Measurements from ENCODE around the gene MRPL42. TPM values are rescaled to one million over a fixed set of nuclear protein-coding genes. Genes with fewer than 3 reads are reported as not detected.

Gene MRPL42
- total RNA-seq, 2 donors from 2014 or later = 91.1 to 131 TPM

DNA sequence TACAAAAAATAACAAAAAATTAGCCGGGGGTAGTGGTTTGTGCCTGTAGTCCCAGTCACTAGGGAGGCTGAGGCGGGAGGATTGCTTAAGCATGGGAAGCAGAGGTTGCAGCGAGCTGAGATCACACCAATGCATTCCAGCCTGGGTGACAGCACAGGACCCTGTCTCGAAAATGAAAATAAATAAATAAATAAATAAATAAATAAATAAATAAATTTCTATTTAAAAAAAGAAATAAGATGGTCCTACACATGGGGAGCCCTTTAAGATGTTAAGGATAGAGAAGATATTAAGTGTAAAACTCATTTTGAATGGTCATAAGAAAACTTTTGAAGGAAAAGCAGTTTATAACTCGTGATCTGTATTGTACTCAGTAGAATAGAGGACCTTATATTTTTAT, 8.2 kb upstream of the MRPL42 start:
- Mint-ChIP-seq H3K4me1 (no peaks in the 10 kb centered on the region), H3K36me3 (ENCODE audit: low read depth) (no peaks in the 10 kb centered on the region), H3K4me3 (no peak overlapping the region), H3K9me3 (no peaks in the 10 kb centered on the region), H3K27ac (no peak overlapping the region), H3K27me3 (ENCODE audit: insufficient read depth) (no peaks in the 10 kb centered on the region)
- Histone ChIP-seq H3K27me3 (ENCODE audit: control insufficient read depth, insufficient read depth, low read length, poor library complexity, severe bottlenecking) (no peaks in the 10 kb centered on the region), H3K9me3 (ENCODE audit: control insufficient read depth, low read length) (no peaks in the 10 kb centered on the region), H3K4me3 (ENCODE audit: low read length) (no peak overlapping the region), H3K9ac (ENCODE audit: extremely low read depth, low read length, poor library complexity, severe bottlenecking) (no peak overlapping the region), H3K27ac (ENCODE audit: low read depth, low read length) (no peak overlapping the region), H3K36me3 (ENCODE audit: control insufficient read depth, insufficient read depth, low read length) (no peaks in the 10 kb centered on the region), H3K4me1 (ENCODE audit: control insufficient read depth, insufficient read depth, low read length) (no peaks in the 10 kb centered on the region)
- TF ChIP-seq, protein P1, sequence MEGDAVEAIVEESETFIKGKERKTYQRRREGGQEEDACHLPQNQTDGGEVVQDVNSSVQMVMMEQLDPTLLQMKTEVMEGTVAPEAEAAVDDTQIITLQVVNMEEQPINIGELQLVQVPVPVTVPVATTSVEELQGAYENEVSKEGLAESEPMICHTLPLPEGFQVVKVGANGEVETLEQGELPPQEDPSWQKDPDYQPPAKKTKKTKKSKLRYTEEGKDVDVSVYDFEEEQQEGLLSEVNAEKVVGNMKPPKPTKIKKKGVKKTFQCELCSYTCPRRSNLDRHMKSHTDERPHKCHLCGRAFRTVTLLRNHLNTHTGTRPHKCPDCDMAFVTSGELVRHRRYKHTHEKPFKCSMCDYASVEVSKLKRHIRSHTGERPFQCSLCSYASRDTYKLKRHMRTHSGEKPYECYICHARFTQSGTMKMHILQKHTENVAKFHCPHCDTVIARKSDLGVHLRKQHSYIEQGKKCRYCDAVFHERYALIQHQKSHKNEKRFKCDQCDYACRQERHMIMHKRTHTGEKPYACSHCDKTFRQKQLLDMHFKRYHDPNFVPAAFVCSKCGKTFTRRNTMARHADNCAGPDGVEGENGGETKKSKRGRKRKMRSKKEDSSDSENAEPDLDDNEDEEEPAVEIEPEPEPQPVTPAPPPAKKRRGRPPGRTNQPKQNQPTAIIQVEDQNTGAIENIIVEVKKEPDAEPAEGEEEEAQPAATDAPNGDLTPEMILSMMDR (conservative IDR thresholded peaks at IDR 0.05) = no peak
- DNase-seq = no peak
- WGBS, 2 experiments (ENCODE audit: insufficient coverage in 1 of 2, insufficient read length in 1 of 2) = 94 to 100% methylated on average over 1 to 3 of the region's 5 CpGs

DNA sequence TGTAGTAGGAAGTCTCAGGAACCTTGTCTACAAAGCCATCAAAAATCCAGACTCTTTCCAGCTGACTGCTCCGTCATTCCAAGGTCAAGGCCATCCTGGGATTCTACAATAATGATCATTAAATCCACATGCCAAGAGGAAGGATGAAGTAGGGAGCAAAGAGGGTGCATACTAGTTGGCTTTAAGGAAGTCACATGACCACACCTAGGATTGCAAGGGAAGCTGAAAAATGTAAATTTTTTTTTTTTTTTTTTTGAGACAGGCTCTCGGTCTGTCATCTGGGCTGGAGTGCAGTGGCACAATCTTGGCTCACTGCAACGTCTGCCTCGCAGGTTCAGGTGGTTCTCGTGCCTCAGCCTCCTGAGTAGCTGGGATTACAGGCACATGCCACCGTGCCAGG, 7.3 kb upstream of the MRPL42 start:
- no peak for DNase-seq
- no peaks in the 10 kb centered on the region for H3K36me3 Mint-ChIP-seq (ENCODE audit: low read depth)
- 77 to 93% methylated on average over 3 to 6 of the region's 6 CpGs for WGBS, 2 experiments (ENCODE audit: insufficient coverage in 1 of 2, insufficient read length in 1 of 2)
- no peaks in the 10 kb centered on the region for H3K4me1 Mint-ChIP-seq
- Histone ChIP-seq H3K9me3 (ENCODE audit: control insufficient read depth, low read length) (no peaks in the 10 kb centered on the region), H3K36me3 (ENCODE audit: control insufficient read depth, insufficient read depth, low read length) (no peaks in the 10 kb centered on the region), H3K4me1 (ENCODE audit: control insufficient read depth, insufficient read depth, low read length) (no peaks in the 10 kb centered on the region), H3K9ac (ENCODE audit: extremely low read depth, low read length, poor library complexity, severe bottlenecking) (no peak overlapping the region), H3K27me3 (ENCODE audit: control insufficient read depth, insufficient read depth, low read length, poor library complexity, severe bottlenecking) (no peaks in the 10 kb centered on the region), H3K27ac (ENCODE audit: low read depth, low read length) (no peak overlapping the region), H3K4me3 (ENCODE audit: low read length) (no peak overlapping the region)
- H3K4me3 Mint-ChIP-seq = no peak overlapping the region
- H3K27ac Mint-ChIP-seq = no peak overlapping the region
- H3K27me3 Mint-ChIP-seq (ENCODE audit: insufficient read depth) = no peaks in the 10 kb centered on the region
- no peaks in the 10 kb centered on the region for H3K9me3 Mint-ChIP-seq
- TF ChIP-seq, protein P1 (conservative IDR thresholded peaks at IDR 0.05) = no peak

DNA sequence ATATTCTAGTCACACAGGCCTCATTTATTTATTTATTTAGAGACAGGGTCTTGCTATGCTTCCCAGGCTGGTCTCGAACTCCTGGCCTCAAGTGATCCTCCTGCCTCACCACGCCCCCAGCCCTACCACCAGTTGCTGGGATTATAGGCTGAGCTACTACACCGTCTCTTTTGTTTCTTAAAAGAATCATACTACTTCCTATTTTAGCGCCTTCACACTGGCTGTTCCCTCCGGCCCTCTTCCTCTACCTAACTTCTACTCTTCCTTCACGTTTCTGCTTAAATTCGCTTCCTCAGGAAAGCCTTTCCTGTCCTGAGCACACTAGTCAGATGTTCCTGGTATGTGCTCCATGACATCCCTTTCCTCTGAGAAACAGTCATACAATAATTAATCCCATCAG, 6.4 kb upstream of the MRPL42 start:
- Mint-ChIP-seq H3K27me3 (ENCODE audit: insufficient read depth) (no peaks in the 10 kb centered on the region), H3K27ac (no peak overlapping the region), H3K4me3 (no peak overlapping the region), H3K36me3 (ENCODE audit: low read depth) (no peaks in the 10 kb centered on the region), H3K4me1 (no peaks in the 10 kb centered on the region), H3K9me3 (no peaks in the 10 kb centered on the region)
- 94 to 96% methylated on average over 7 of the region's 7 CpGs for WGBS, 2 experiments (ENCODE audit: insufficient coverage in 1 of 2, insufficient read length in 1 of 2)
- no peak overlapping the region for H3K9ac ChIP-seq (ENCODE audit: extremely low read depth, low read length, poor library complexity, severe bottlenecking)
- no peak overlapping the region for H3K27ac ChIP-seq (ENCODE audit: low read depth, low read length)
- H3K36me3 ChIP-seq (ENCODE audit: control insufficient read depth, insufficient read depth, low read length) = no peaks in the 10 kb centered on the region
- H3K27me3 ChIP-seq (ENCODE audit: control insufficient read depth, insufficient read depth, low read length, poor library complexity, severe bottlenecking) = no peaks in the 10 kb centered on the region
- no peaks in the 10 kb centered on the region for H3K4me1 ChIP-seq (ENCODE audit: control insufficient read depth, insufficient read depth, low read length)
- TF ChIP-seq, protein P1 (conservative IDR thresholded peaks at IDR 0.05) = no peak
- H3K4me3 ChIP-seq (ENCODE audit: low read length) = no peak overlapping the region
- no peaks in the 10 kb centered on the region for H3K9me3 ChIP-seq (ENCODE audit: control insufficient read depth, low read length)
- DNase-seq = peak; percentile 34
